ENCODE measurements around the gene PLD6.

PLD6 gene

DNA sequence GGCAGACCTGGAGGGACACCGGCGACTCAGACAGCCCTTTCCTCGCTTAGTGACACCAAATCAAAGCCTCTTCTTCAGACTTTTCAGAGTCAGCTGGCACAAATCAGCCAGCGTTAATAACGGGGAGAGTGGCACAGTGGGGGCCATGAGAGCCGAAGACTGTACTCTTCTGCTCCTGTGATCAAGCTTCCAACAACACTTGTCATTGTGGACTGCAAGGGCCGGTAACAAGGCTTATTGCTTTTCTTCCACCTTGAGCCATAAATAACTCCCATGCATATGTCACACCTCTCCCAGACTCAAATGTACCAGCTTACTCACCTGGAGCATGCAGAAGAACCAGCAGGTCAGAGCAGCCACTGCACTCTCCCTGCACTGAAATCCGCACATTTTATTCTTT, 18.0 kb upstream of the PLD6 start:
- H2BK120ac ChIP-seq (ENCODE audit: insufficient read depth, low read length, poor library complexity) = no peak overlapping the region
- no peak overlapping the region for H4K8ac ChIP-seq (ENCODE audit: low read depth, low read length)
- no peaks in the 10 kb centered on the region for H3K79me2 ChIP-seq (ENCODE audit: control insufficient read depth, insufficient read depth, low read length, poor library complexity)
- no peak overlapping the region for H3K4me3 ChIP-seq (ENCODE audit: low read depth, low read length)
- no peak overlapping the region for H4K12ac ChIP-seq (ENCODE audit: low read depth, low read length)
- H3K4me1 ChIP-seq (ENCODE audit: control insufficient read depth in 1 of 2, insufficient read depth in 2 of 2, low read length in 2 of 2) = no peaks in the 10 kb centered on the region
- no peak overlapping the region for H3K27ac ChIP-seq (ENCODE audit: low read depth, low read length)
- WGBS (ENCODE audit: extremely low coverage, insufficient coverage, insufficient read length) = no CpG with 5 or more reads among the region's 8 CpGs
- no peak overlapping the region for H4K91ac ChIP-seq (ENCODE audit: low read depth, low read length)
- no peaks in the 10 kb centered on the region for H3K9me3 ChIP-seq (ENCODE audit: insufficient read depth, low read depth, low read length)
- no peak overlapping the region for H2BK12ac ChIP-seq (ENCODE audit: low read length)
- no peak for DNase-seq
- H2BK5ac ChIP-seq (ENCODE audit: low read depth, low read length, poor library complexity) = no peak overlapping the region
- no peak overlapping the region for H3K18ac ChIP-seq (ENCODE audit: low read length)
- H3K79me1 ChIP-seq (ENCODE audit: low read length) = no peaks in the 10 kb centered on the region
- no peak overlapping the region for H3K4ac ChIP-seq (ENCODE audit: low read depth, low read length)
- H2AK5ac ChIP-seq (ENCODE audit: low read length) = no peak overlapping the region
- no peak overlapping the region for H2AFZ ChIP-seq (ENCODE audit: insufficient read depth, low read length, poor library complexity)
- H3K36me3 ChIP-seq (ENCODE audit: control insufficient read depth in 1 of 2, insufficient read depth in 2 of 2, low read length in 2 of 2) = peaks cover 87 to 91% of the 10 kb centered on the region in 2 experiments
- no peak overlapping the region for H3K9ac ChIP-seq (ENCODE audit: low read length)
- no peak overlapping the region for H3K23ac ChIP-seq (ENCODE audit: low read length)
- no peak overlapping the region for H3K14ac ChIP-seq (ENCODE audit: low read length)
- no peak overlapping the region for H3K4me2 ChIP-seq (ENCODE audit: low read length)
- H3K27me3 ChIP-seq (ENCODE audit: insufficient read depth, low read length) = no peaks in the 10 kb centered on the region

DNA sequence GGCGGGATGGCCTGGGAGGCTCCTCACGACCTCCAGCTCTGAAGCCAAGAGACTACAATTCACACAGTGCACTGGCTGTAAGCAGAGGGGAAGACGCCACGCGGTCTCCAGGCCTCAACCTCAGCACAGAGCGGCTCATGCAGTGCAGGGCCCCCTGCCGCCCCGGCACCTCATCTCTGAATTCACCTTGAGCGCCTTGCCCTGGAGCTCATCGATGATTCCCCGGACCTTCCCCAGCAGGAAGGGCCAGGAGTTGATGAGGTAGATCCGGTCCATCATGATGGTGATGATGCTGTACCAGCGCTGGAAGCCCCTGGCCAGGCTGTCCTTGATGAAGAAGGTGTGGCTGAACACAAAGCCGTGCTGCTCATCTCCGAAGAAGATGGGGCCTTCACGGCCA, 17.6 kb upstream of the PLD6 start:
- Histone ChIP-seq H3K79me1 (ENCODE audit: low read length) (no peaks in the 10 kb centered on the region), H3K4me3 (ENCODE audit: low read depth, low read length) (no peak overlapping the region), H2BK12ac (ENCODE audit: low read length) (no peak overlapping the region), H3K27me3 (ENCODE audit: insufficient read depth, low read length) (no peaks in the 10 kb centered on the region), H3K27ac (ENCODE audit: low read depth, low read length) (no peak overlapping the region), H3K23ac (ENCODE audit: low read length) (no peak overlapping the region), H2AK5ac (ENCODE audit: low read length) (no peak overlapping the region), H3K18ac (ENCODE audit: low read length) (no peak overlapping the region), H3K4ac (ENCODE audit: low read depth, low read length) (no peak overlapping the region), H3K79me2 (ENCODE audit: control insufficient read depth, insufficient read depth, low read length, poor library complexity) (no peaks in the 10 kb centered on the region), H4K8ac (ENCODE audit: low read depth, low read length) (no peak overlapping the region), H3K36me3 (ENCODE audit: control insufficient read depth in 1 of 2, insufficient read depth in 2 of 2, low read length in 2 of 2) (peaks cover 86 to 91% of the 10 kb centered on the region in 2 experiments), H3K14ac (ENCODE audit: low read length) (no peak overlapping the region), H3K9ac (ENCODE audit: low read length) (no peak overlapping the region), H3K4me2 (ENCODE audit: low read length) (no peak overlapping the region), H4K12ac (ENCODE audit: low read depth, low read length) (no peak overlapping the region), H3K9me3 (ENCODE audit: insufficient read depth, low read depth, low read length) (no peaks in the 10 kb centered on the region), H2AFZ (ENCODE audit: insufficient read depth, low read length, poor library complexity) (no peak overlapping the region), H4K91ac (ENCODE audit: low read depth, low read length) (no peak overlapping the region), H2BK5ac (ENCODE audit: low read depth, low read length, poor library complexity) (no peak overlapping the region), H3K4me1 (ENCODE audit: control insufficient read depth in 1 of 2, insufficient read depth in 2 of 2, low read length in 2 of 2) (no peaks in the 10 kb centered on the region), H2BK120ac (ENCODE audit: insufficient read depth, low read length, poor library complexity) (no peak overlapping the region)
- DNase-seq = no peak
- WGBS (ENCODE audit: extremely low coverage, insufficient coverage, insufficient read length) = no CpG with 5 or more reads among the region's 16 CpGs

DNA sequence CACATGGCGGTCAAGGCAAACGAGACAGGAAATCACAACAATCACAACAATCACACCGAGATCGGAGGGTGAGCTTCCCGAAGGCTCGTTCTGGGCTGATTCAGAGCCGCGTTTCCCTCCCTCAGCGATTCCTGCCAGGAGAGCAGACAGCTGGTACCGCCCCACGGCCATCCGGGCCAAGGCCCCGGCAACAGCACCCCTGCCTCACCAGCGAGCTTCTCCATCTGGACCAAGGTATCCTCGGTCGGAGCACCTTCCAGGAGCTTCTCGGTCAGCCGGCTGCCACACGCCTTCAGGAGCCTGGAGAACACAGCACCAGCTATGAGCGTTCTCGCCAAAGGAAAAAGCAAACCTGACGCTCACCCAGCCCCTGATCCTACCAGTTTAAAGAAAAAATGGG, 15.2 kb upstream of the PLD6 start:
- H3K36me3 ChIP-seq (ENCODE audit: control insufficient read depth in 1 of 2, insufficient read depth in 2 of 2, low read length in 2 of 2) = peaks cover 82 to 90% of the 10 kb centered on the region in 2 experiments
- H3K4me1 ChIP-seq (ENCODE audit: control insufficient read depth in 1 of 2, insufficient read depth in 2 of 2, low read length in 2 of 2) = no peaks in the 10 kb centered on the region
- no peak overlapping the region for H4K8ac ChIP-seq (ENCODE audit: low read depth, low read length)
- no peak for DNase-seq
- H2AK5ac ChIP-seq (ENCODE audit: low read length) = no peak overlapping the region
- H3K27ac ChIP-seq (ENCODE audit: low read depth, low read length) = no peak overlapping the region
- H3K79me2 ChIP-seq (ENCODE audit: control insufficient read depth, insufficient read depth, low read length, poor library complexity) = no peaks in the 10 kb centered on the region
- no peak overlapping the region for H3K4me3 ChIP-seq (ENCODE audit: low read depth, low read length)
- no peaks in the 10 kb centered on the region for H3K9me3 ChIP-seq (ENCODE audit: insufficient read depth, low read depth, low read length)
- no peak overlapping the region for H3K9ac ChIP-seq (ENCODE audit: low read length)
- no peak overlapping the region for H4K91ac ChIP-seq (ENCODE audit: low read depth, low read length)
- no peak overlapping the region for H2BK120ac ChIP-seq (ENCODE audit: insufficient read depth, low read length, poor library complexity)
- no peak overlapping the region for H2AFZ ChIP-seq (ENCODE audit: insufficient read depth, low read length, poor library complexity)
- no peak overlapping the region for H4K12ac ChIP-seq (ENCODE audit: low read depth, low read length)
- no peak overlapping the region for H3K18ac ChIP-seq (ENCODE audit: low read length)
- no peaks in the 10 kb centered on the region for H3K27me3 ChIP-seq (ENCODE audit: insufficient read depth, low read length)
- no peak overlapping the region for H3K4me2 ChIP-seq (ENCODE audit: low read length)
- H3K4ac ChIP-seq (ENCODE audit: low read depth, low read length) = no peak overlapping the region
- H3K14ac ChIP-seq (ENCODE audit: low read length) = no peak overlapping the region
- H3K79me1 ChIP-seq (ENCODE audit: low read length) = no peaks in the 10 kb centered on the region
- H2BK12ac ChIP-seq (ENCODE audit: low read length) = no peak overlapping the region
- no peak overlapping the region for H3K23ac ChIP-seq (ENCODE audit: low read length)
- no CpG with 5 or more reads among the region's 22 CpGs for WGBS (ENCODE audit: extremely low coverage, insufficient coverage, insufficient read length)
- no peak overlapping the region for H2BK5ac ChIP-seq (ENCODE audit: low read depth, low read length, poor library complexity)

- H2AK5ac ChIP-seq (ENCODE audit: low read length) = no peak overlapping the region
- H4K12ac ChIP-seq (ENCODE audit: low read depth, low read length) = no peak overlapping the region
- H3K4me2 ChIP-seq (ENCODE audit: low read length) = no peak overlapping the region
- H2BK5ac ChIP-seq (ENCODE audit: low read depth, low read length, poor library complexity) = no peak overlapping the region
- H2BK120ac ChIP-seq (ENCODE audit: insufficient read depth, low read length, poor library complexity) = no peak overlapping the region
- H3K9ac ChIP-seq (ENCODE audit: low read length) = no peak overlapping the region
- no peak overlapping the region for H4K91ac ChIP-seq (ENCODE audit: low read depth, low read length)
- no peaks in the 10 kb centered on the region for H3K4me1 ChIP-seq (ENCODE audit: control insufficient read depth in 1 of 2, insufficient read depth in 2 of 2, low read length in 2 of 2)
- no peak overlapping the region for H3K4me3 ChIP-seq (ENCODE audit: low read depth, low read length)
- no peaks in the 10 kb centered on the region for H3K9me3 ChIP-seq (ENCODE audit: insufficient read depth, low read depth, low read length)
- peaks cover 84 to 91% of the 10 kb centered on the region in 2 experiments for H3K36me3 ChIP-seq (ENCODE audit: control insufficient read depth in 1 of 2, insufficient read depth in 2 of 2, low read length in 2 of 2)
- H3K27ac ChIP-seq (ENCODE audit: low read depth, low read length) = no peak overlapping the region
- H3K27me3 ChIP-seq (ENCODE audit: insufficient read depth, low read length) = no peaks in the 10 kb centered on the region
- H3K79me1 ChIP-seq (ENCODE audit: low read length) = no peaks in the 10 kb centered on the region
- no peak overlapping the region for H4K8ac ChIP-seq (ENCODE audit: low read depth, low read length)
- no peak overlapping the region for H3K18ac ChIP-seq (ENCODE audit: low read length)
- no peak for DNase-seq
- H2AFZ ChIP-seq (ENCODE audit: insufficient read depth, low read length, poor library complexity) = no peak overlapping the region
- H2BK12ac ChIP-seq (ENCODE audit: low read length) = no peak overlapping the region
- no peak overlapping the region for H3K14ac ChIP-seq (ENCODE audit: low read length)
- no peak overlapping the region for H3K4ac ChIP-seq (ENCODE audit: low read depth, low read length)
- WGBS (ENCODE audit: extremely low coverage, insufficient coverage, insufficient read length) = no CpG with 5 or more reads among the region's 8 CpGs
- no peaks in the 10 kb centered on the region for H3K79me2 ChIP-seq (ENCODE audit: control insufficient read depth, insufficient read depth, low read length, poor library complexity)
- H3K23ac ChIP-seq (ENCODE audit: low read length) = no peak overlapping the region
These were observed 14.4 kb upstream of the PLD6 start for GRCh38 chr17:17220529-17220928.

Data from trophoblast cell (in vitro differentiated cells and primary cell).